Measurements from ENCODE around the gene HEBP2. TPM values are rescaled to one million over a fixed set of nuclear protein-coding genes. Genes with fewer than 3 reads are reported as not detected.
"Not testable (repeated sequence)": the region's sequence is repeated elsewhere in the genome, so short reads cannot be mapped to it uniquely, and the experiment has no call there.

Gene HEBP2
- polyA plus RNA-seq, 1 experiment = 16.8 TPM

DNA sequence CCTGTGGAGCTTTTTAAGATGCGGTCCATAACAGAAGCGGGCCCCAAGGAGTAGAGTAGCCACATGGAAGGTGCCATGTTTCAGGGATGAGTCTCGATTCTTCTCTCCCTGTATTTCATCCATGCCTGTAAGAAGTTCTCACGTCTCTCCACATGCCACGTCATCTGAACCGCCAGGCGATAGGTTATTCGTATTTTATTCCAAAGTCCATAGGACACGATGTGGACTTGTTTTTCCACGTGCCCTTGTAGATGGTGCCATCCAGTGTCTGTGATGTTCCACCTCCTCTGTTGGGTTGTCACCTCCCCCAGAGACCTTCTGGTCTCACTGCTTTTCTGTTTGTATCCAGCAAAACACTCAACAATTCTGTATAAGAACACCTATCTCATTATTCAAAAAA, 17.6 kb downstream of the HEBP2 start:
- H3K27me3 ChIP-seq (ENCODE audit: control insufficient read depth, insufficient read depth, low read length) = no peaks in the 10 kb centered on the region
- no peak overlapping the region for H3K27ac ChIP-seq (ENCODE audit: low read depth, low read length)
- ChIA-PET CTCF (no interaction called here), POLR2A (no interaction called here)
- no peak for DNase-seq (ENCODE audit: low read depth, low spot score)
- H3K9me3 ChIP-seq (ENCODE audit: control insufficient read depth, insufficient read depth, low read length) = no peaks in the 10 kb centered on the region
- TF ChIP-seq, protein P1, sequence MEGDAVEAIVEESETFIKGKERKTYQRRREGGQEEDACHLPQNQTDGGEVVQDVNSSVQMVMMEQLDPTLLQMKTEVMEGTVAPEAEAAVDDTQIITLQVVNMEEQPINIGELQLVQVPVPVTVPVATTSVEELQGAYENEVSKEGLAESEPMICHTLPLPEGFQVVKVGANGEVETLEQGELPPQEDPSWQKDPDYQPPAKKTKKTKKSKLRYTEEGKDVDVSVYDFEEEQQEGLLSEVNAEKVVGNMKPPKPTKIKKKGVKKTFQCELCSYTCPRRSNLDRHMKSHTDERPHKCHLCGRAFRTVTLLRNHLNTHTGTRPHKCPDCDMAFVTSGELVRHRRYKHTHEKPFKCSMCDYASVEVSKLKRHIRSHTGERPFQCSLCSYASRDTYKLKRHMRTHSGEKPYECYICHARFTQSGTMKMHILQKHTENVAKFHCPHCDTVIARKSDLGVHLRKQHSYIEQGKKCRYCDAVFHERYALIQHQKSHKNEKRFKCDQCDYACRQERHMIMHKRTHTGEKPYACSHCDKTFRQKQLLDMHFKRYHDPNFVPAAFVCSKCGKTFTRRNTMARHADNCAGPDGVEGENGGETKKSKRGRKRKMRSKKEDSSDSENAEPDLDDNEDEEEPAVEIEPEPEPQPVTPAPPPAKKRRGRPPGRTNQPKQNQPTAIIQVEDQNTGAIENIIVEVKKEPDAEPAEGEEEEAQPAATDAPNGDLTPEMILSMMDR (IDR thresholded peaks at IDR 0.05; ENCODE audit: low read depth, low read length) = no peak
- H3K4me3 ChIP-seq (ENCODE audit: low read depth, low read length) = no peak overlapping the region

DNA sequence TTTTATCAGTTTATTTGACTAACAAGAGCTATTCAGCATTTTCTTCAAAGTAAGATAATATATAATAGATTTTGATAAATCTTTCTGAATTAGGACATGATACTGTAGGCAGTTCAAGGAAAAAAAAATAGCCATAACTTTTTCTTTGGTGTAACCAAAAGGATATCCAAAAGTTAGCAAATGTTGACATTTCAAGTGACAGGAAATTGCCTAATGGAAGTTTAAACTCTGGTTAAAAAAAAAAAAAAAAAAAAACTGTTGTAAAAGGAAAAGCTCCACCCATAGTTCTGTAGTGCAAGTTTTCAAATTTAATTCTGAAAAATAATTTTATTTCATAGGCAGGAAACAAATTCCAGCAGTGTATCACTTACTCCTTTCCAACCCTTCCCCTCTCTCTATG, 18.8 kb downstream of the HEBP2 start:
- POLR2A ChIA-PET = interaction anchor here (0.7 kb wide), 2 partner anchors 90 to 550 kb away, joined by 4 to 8 read pairs; no protein-coding TSS in a partner anchor
- H3K27ac ChIP-seq (ENCODE audit: low read depth, low read length) = no peak overlapping the region
- TF ChIP-seq, protein P1 (IDR thresholded peaks at IDR 0.05; ENCODE audit: low read depth, low read length) = no peak
- H3K9me3 ChIP-seq (ENCODE audit: control insufficient read depth, insufficient read depth, low read length) = no peaks in the 10 kb centered on the region
- no peaks in the 10 kb centered on the region for H3K27me3 ChIP-seq (ENCODE audit: control insufficient read depth, insufficient read depth, low read length)
- CTCF ChIA-PET = interaction anchor here (0.6 to 0.8 kb wide), 4 partner anchors 30 to 315 kb away, joined by 3 to 7 read pairs (median 3); no protein-coding TSS in a partner anchor
- DNase-seq (ENCODE audit: low read depth, low spot score) = no peak
- no peak overlapping the region for H3K4me3 ChIP-seq (ENCODE audit: low read depth, low read length)

DNA sequence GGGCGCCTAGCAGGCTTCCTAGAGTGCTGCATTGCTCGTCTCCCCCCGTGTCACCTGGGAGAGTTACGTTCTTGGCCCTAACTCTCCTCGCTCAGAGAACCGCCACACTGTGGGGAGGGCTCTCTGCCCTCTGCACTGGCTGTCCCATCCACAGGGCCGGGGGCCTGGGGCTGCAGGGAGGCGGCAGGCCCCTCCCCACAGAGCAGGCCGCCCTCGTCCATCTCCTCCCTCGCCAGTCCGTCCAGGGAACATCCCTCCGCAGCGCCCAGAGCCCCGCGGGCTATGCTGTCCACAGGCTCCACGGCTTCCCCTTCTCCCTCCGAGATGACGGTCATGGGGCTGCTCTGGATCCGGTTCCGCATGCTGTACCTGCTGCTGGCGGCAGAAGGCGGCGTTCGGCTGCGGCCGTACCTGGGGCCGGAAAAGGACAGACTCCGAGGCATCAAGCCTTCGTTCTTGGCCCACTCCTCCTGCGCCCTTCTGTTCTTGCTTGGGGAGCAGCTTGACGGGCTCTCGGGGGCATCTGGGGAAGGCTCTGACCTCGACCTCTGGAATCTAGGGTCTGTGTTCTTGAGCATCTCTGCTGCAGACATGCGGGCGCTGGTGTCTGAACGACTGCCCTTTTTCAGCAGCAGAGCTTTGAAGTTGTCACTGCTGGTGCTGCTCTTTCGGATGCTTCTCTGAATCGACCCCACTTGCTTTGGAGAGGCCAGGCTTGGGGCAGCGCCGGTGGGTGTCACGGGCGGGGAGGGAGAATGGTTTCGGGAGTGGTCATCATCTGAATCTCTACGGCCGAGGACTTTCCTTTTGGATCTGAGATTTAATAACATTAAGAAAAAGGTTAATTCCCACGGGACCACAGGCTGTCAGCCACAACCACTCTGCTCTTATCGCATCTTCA, 20.2 kb downstream of the HEBP2 start:
- H3K27ac ChIP-seq (ENCODE audit: low read depth, low read length) = no peak overlapping the region
- no peaks in the 10 kb centered on the region for H3K9me3 ChIP-seq (ENCODE audit: control insufficient read depth, insufficient read depth, low read length)
- ChIA-PET CTCF (interaction anchor here (0.6 to 1.3 kb wide), 3 partner anchors 17 to 338 kb away, joined by 3 to 5 read pairs (median 4); no protein-coding TSS in a partner anchor), POLR2A (interaction anchor here (0.6 kb wide), 1 partner anchor 115 kb away, joined by 4 read pairs; no protein-coding TSS in a partner anchor)
- H3K4me3 ChIP-seq (ENCODE audit: low read depth, low read length) = no peak overlapping the region
- H3K27me3 ChIP-seq (ENCODE audit: control insufficient read depth, insufficient read depth, low read length) = no peaks in the 10 kb centered on the region
- no peak for DNase-seq (ENCODE audit: low read depth, low spot score)
- TF ChIP-seq, protein P1 (IDR thresholded peaks at IDR 0.05; ENCODE audit: low read depth, low read length) = no peak

DNA sequence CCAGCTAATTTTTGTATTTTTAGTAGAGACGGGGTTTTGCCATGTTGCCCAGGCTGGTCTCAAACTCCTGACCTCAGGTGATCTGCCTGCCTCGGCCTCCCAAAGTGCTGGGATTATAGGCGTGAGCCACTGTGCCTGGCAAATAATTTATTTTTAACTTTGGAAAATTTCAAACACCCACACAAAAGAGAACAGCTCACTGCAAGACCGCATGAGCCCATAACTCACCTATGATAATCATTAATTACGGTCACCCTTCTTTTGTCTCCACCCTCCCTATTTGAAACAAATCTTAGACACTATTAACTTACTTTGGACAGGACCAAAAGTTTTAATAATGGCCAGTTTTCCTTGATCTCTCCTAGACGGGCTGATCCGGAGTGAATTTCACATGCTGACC, 21.2 kb downstream of the HEBP2 start:
- H3K27ac ChIP-seq (ENCODE audit: low read depth, low read length); H3K27me3 ChIP-seq (ENCODE audit: control insufficient read depth, insufficient read depth, low read length); H3K4me3 ChIP-seq (ENCODE audit: low read depth, low read length); DNase-seq (ENCODE audit: low read depth, low spot score); H3K9me3 ChIP-seq (ENCODE audit: control insufficient read depth, insufficient read depth, low read length); POLR2A ChIA-PET: not testable (repeated sequence)
- CTCF ChIA-PET = interaction anchor here (0.9 to 1.7 kb wide), 3 partner anchors 92 to 309 kb away, joined by 3 to 5 read pairs (median 4); no protein-coding TSS in a partner anchor

- CTCF ChIA-PET = interaction anchor here (0.6 to 4.0 kb wide), 10 partner anchors 83 to 340 kb away, joined by 3 to 33 read pairs (median 4); no protein-coding TSS in a partner anchor
Observed at GRCh38 chr6:138426500-138427123, 22.6 kb downstream of the HEBP2 start.

More at GRCh38 chr6:138426500-138427123, 22.6 kb downstream of the HEBP2 start:
- Histone ChIP-seq H3K27me3 (ENCODE audit: control insufficient read depth, insufficient read depth, low read length) (no peaks in the 10 kb centered on the region), H3K4me3 (ENCODE audit: low read depth, low read length) (no peak overlapping the region), H3K27ac (ENCODE audit: low read depth, low read length) (no peak overlapping the region), H3K9me3 (ENCODE audit: control insufficient read depth, insufficient read depth, low read length) (no peaks in the 10 kb centered on the region)
- POLR2A ChIA-PET = no interaction called here
- TF ChIP-seq, protein P1 (IDR thresholded peaks at IDR 0.05; ENCODE audit: low read depth, low read length) = no peak
- no peak for DNase-seq (ENCODE audit: low read depth, low spot score)

All from AG04450 (cell line).